RWPE1 (cell line): ENCODE measurements around the gene PCTP.

Experiments used
- CTCF ChIA-PET: fragments of 350-600 bp; sonication (Branson Sonifier 250); formaldehyde crosslinking; extraction: SDS; loops from one replicate; lab custom pipeline; 2021; lab: Yijun Ruan, JAX
- POLR2A ChIA-PET: fragments of 400-600 bp; formaldehyde crosslinking; extraction: SDS; loops from one replicate; lab custom pipeline; 2020; ENCODE audit warnings: antibody characterized with exemption; ENCODE audit not compliant: low non-redundant PET; lab: Yijun Ruan, JAX
- DNase-seq: peaks from one replicate; pipeline ENCODE4 v3.0.0; 2012; ENCODE audit warnings: low spot score
- H3K27ac ChIP-seq: fragments of 450-650 bp; 2 replicates; pipeline ENCODE4 v1.5.1; 2017
- CTCF ChIP-seq: fragments of 450-650 bp; conservative IDR thresholded peaks from 2 replicates; pipeline ENCODE4 v1.5.1; 2017; ENCODE audit warnings: low read depth, mild to moderate bottlenecking

The PCTP gene

GRCh38 chr17:55776271-55776670 lies 25.4 kb downstream of the PCTP start:
- H3K27ac ChIP-seq: no peak overlapping the region
- DNase-seq: no peak
- POLR2A ChIA-PET: no interaction called here
- CTCF ChIA-PET: no interaction called here
- TF ChIP-seq CTCF: no peak

- no peak overlapping the region for H3K27ac ChIP-seq
- CTCF ChIA-PET: no interaction called here
- no peak for DNase-seq
- POLR2A ChIA-PET: no interaction called here
- TF ChIP-seq CTCF: no peak
Measured at GRCh38 chr17:55777471-55777971, 26.7 kb downstream of the PCTP start.

GRCh38 chr17:55778389-55779118 lies 27.7 kb downstream of the PCTP start:
- CTCF ChIA-PET: no interaction called here
- no peak for DNase-seq
- POLR2A ChIA-PET: no interaction called here
- no peak overlapping the region for H3K27ac ChIP-seq
- no peak for TF ChIP-seq CTCF

- no peak overlapping the region for H3K27ac ChIP-seq
- ChIA-PET CTCF (interaction anchor here (0.7 kb wide), 2 partner anchors 14 to 740 kb away, joined by 4 read pairs; no protein-coding TSS in a partner anchor), POLR2A (no interaction called here)
- no peak for TF ChIP-seq CTCF
- DNase-seq: peak; percentile 4
Measured at GRCh38 chr17:55783684-55784245, 32.9 kb downstream of the PCTP start.

GRCh38 chr17:55784666-55785065 lies 33.8 kb downstream of the PCTP start:
- ChIA-PET CTCF (no interaction called here), POLR2A (no interaction called here)
- H3K27ac ChIP-seq: no peak overlapping the region
- DNase-seq: no peak
- TF ChIP-seq CTCF: no peak

GRCh38 chr17:55785181-55785580 lies 34.3 kb downstream of the PCTP start:
- no peak for DNase-seq
- CTCF ChIA-PET: no interaction called here
- TF ChIP-seq CTCF: no peak
- POLR2A ChIA-PET: no interaction called here
- H3K27ac ChIP-seq: no peak overlapping the region
